Measurements from ENCODE around the gene GARNL3.

Gene GARNL3

GRCh38 chr9:127426756-127427155 is 162.2 kb downstream of the GARNL3 start:
- Histone ChIP-seq H3K9me3 (ENCODE audit: control insufficient read depth, insufficient read depth, low read length) (no peaks in the 10 kb centered on the region), H3K9ac (ENCODE audit: low read depth, low read length) (no peak overlapping the region), H3K36me3 (ENCODE audit: insufficient read depth, low read length) (peaks cover 7% of the 10 kb centered on the region)

GRCh38 chr9:127428348-127428747 is 163.8 kb downstream of the GARNL3 start:
- H3K9ac ChIP-seq (ENCODE audit: low read depth, low read length) = no peak overlapping the region
- H3K9me3 ChIP-seq (ENCODE audit: control insufficient read depth, insufficient read depth, low read length) = no peaks in the 10 kb centered on the region
- peaks cover 10% of the 10 kb centered on the region for H3K36me3 ChIP-seq (ENCODE audit: insufficient read depth, low read length)
- H3K4me1 ChIP-seq (ENCODE audit: insufficient read depth, low read length) = no peaks in the 10 kb centered on the region; the same call in 1 of the 2 replicates

More at GRCh38 chr9:127426756-127427155, 162.2 kb downstream of the GARNL3 start:
- H3K4me1 ChIP-seq (ENCODE audit: insufficient read depth, low read length) = peaks cover 9% of the 10 kb centered on the region

DNA sequence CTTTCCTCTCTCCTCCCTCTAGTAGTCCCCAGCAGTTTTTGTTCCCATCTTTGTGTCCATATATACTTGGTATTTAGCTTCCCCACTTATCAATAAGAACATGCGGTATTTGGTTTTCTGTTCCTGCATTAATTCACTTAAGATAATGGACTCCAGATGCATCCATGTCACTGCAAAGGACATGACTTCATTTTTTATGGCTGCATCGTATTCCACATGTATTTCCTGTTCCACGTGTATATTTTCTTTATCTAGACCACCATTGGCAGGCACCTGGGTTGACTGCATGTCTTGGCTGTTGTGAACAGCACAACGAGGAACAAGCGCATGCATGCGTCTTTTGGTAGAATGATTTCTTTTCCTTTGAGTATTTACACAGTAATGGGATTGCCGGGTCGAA is 165.8 kb downstream of the GARNL3 start:
- no peaks in the 10 kb centered on the region for H3K9me3 ChIP-seq (ENCODE audit: control insufficient read depth, insufficient read depth, low read length)
- H3K9ac ChIP-seq (ENCODE audit: low read depth, low read length) = no peak overlapping the region
- no peaks in the 10 kb centered on the region for H3K4me1 ChIP-seq (ENCODE audit: insufficient read depth, low read length)
- peaks cover 20% of the 10 kb centered on the region for H3K36me3 ChIP-seq (ENCODE audit: insufficient read depth, low read length)

DNA sequence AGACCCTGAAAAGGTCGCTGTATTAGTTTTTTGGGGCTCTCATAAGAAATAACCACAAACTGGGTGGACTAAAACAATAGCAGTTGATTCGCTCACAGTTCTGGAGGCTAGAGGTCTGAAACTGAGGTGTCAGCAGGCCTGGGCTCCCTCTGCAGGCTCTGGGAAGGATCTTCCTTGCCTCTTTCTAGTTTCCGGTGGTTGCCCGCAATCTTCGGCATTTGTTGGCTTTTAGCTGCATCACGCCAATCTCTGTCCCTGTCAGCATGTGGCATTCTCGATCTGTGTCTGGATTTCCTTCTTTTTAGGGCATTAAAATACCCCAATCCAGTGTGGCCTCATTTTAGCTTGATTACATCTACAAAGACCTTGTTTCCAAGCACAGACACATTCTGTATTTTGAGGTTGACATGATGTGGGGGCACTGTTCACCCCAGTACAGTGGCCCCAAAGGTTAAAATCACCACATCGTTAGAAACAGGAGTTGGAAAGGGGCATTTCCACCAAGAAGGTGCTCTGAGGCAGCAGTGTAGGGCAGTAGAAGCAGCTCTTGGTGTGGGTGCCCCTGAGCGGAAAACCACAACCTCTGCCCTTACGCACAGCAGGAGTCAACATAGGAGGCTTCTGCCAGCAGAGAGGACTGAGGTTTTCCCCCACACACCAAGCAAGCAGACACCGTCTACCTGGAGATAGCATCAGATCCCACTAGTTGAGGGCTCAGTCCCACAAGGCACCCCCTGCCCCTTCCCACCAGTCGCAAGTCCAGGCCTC is 173.1 kb downstream of the GARNL3 start:
- H3K9ac ChIP-seq (ENCODE audit: low read depth, low read length) = no peak overlapping the region
- H3K4me1 ChIP-seq (ENCODE audit: insufficient read depth, low read length) = no peaks in the 10 kb centered on the region
- no peaks in the 10 kb centered on the region for H3K9me3 ChIP-seq (ENCODE audit: control insufficient read depth, insufficient read depth, low read length)
- peaks cover 29% of the 10 kb centered on the region; the same call in 1 of the 2 replicates for H3K36me3 ChIP-seq (ENCODE audit: insufficient read depth, low read length)

- Histone ChIP-seq H3K9ac (ENCODE audit: low read depth, low read length) (no peak overlapping the region), H3K9me3 (ENCODE audit: control insufficient read depth, insufficient read depth, low read length) (no peaks in the 10 kb centered on the region), H3K4me1 (ENCODE audit: insufficient read depth, low read length) (no peaks in the 10 kb centered on the region), H3K36me3 (ENCODE audit: insufficient read depth, low read length) (peaks cover 25% of the 10 kb centered on the region; the same call in 1 of the 2 replicates)
Observed at GRCh38 chr9:127438394-127438793, 173.8 kb downstream of the GARNL3 start.
